Measurements from ENCODE around the gene SCN4B. TPM values are rescaled to one million over a fixed set of nuclear protein-coding genes. Genes with fewer than 3 reads are reported as not detected.

SCN4B gene
- total RNA-seq, 1 donor from 2014 or later = 1.1 TPM

GRCh38 chr11:118144301-118145268 is 8.0 kb downstream of the SCN4B start:
- TF ChIP-seq CTCF (IDR thresholded peaks at IDR 0.05) = no peak
- H3K36me3 ChIP-seq = no peaks in the 10 kb centered on the region
- H3K4me1 ChIP-seq = peaks cover 0 to 14% of the 10 kb centered on the region in 2 donors
- H3K27me3 ChIP-seq = no peaks in the 10 kb centered on the region
- H3K9me3 ChIP-seq = no peaks in the 10 kb centered on the region
- H3K27ac ChIP-seq = no peak overlapping the region
- H3K4me3 ChIP-seq = no peak overlapping the region
- intact Hi-C loops (cut with DNase I) = loop anchor here (1.0 to 10.0 kb wide), 3 partner anchors 27 to 340 kb away; partner anchors contain the start of gene UBE4A
- DNase-seq (ENCODE audit: low spot score in 2 of 2) = no peak

- no peaks in the 10 kb centered on the region for H3K9me3 ChIP-seq
- intact Hi-C loops (cut with DNase I) = loop anchor here (10.0 kb wide), 1 partner anchor 341 kb away; no protein-coding TSS in a partner anchor
- DNase-seq (ENCODE audit: low spot score in 2 of 2) = no peak
- no peak overlapping the region for H3K27ac ChIP-seq
- TF ChIP-seq CTCF (IDR thresholded peaks at IDR 0.05) = no peak
- peaks cover 0 to 14% of the 10 kb centered on the region in 2 donors for H3K4me1 ChIP-seq
- H3K27me3 ChIP-seq = no peaks in the 10 kb centered on the region
- no peaks in the 10 kb centered on the region for H3K36me3 ChIP-seq
- H3K4me3 ChIP-seq = no peak overlapping the region
Observed at GRCh38 chr11:118143661-118144185, 8.9 kb downstream of the SCN4B start.

GRCh38 chr11:118142809-118143208 is 9.8 kb downstream of the SCN4B start:
- H3K9me3 ChIP-seq = no peaks in the 10 kb centered on the region
- H3K27ac ChIP-seq = no peak overlapping the region
- no peak for DNase-seq (ENCODE audit: low spot score in 2 of 2)
- no peak overlapping the region for H3K4me3 ChIP-seq
- intact Hi-C loops (cut with DNase I) = loop anchor here (10.0 kb wide), 1 partner anchor 342 kb away; no protein-coding TSS in a partner anchor
- peaks cover 0 to 14% of the 10 kb centered on the region in 2 donors for H3K4me1 ChIP-seq
- H3K36me3 ChIP-seq = no peaks in the 10 kb centered on the region
- no peak for TF ChIP-seq CTCF (IDR thresholded peaks at IDR 0.05)
- no peaks in the 10 kb centered on the region for H3K27me3 ChIP-seq

GRCh38 chr11:118142081-118142480 is 10.5 kb downstream of the SCN4B start:
- Histone ChIP-seq H3K4me1 (peaks cover 0 to 14% of the 10 kb centered on the region in 2 donors), H3K27me3 (no peaks in the 10 kb centered on the region), H3K36me3 (no peaks in the 10 kb centered on the region), H3K9me3 (no peaks in the 10 kb centered on the region), H3K4me3 (no peak overlapping the region), H3K27ac (no peak overlapping the region)
- intact Hi-C loops (cut with DNase I) = loop anchor here (10.0 kb wide), 1 partner anchor 343 kb away; no protein-coding TSS in a partner anchor
- no peak for TF ChIP-seq CTCF (IDR thresholded peaks at IDR 0.05)
- DNase-seq (ENCODE audit: low spot score in 2 of 2) = no peak

- Histone ChIP-seq H3K27me3 (no peaks in the 10 kb centered on the region), H3K4me1 (no peaks in the 10 kb centered on the region), H3K27ac (no peak overlapping the region), H3K36me3 (no peaks in the 10 kb centered on the region), H3K4me3 (no peak overlapping the region), H3K9me3 (no peaks in the 10 kb centered on the region)
- intact Hi-C loops (cut with DNase I) = no loop called here
- no peak for DNase-seq (ENCODE audit: low spot score in 2 of 2)
- TF ChIP-seq CTCF (IDR thresholded peaks at IDR 0.05) = no peak
Observed at GRCh38 chr11:118139578-118139977, 13.0 kb downstream of the SCN4B start.
